Neural progenitor cell (in vitro differentiated cells): ENCODE results near the gene CACNA2D4.

Experiments
- EZH2 ChIP-seq: fragments of 200-600 bp; sonication (generic); IDR thresholded peaks from 2 replicates; pipeline ENCODE4 v1.6.1; 2017; ENCODE audit warnings: antibody characterized with exemption, mild to moderate bottlenecking, moderate library complexity
- TF ChIP-seq, protein P1 (sequence below): fragments of 200-600 bp; sonication (generic); IDR thresholded peaks from 2 replicates; pipeline ENCODE4 v1.5.1; 2017; ENCODE audit warnings: antibody characterized with exemption, mild to moderate bottlenecking

DNA sequence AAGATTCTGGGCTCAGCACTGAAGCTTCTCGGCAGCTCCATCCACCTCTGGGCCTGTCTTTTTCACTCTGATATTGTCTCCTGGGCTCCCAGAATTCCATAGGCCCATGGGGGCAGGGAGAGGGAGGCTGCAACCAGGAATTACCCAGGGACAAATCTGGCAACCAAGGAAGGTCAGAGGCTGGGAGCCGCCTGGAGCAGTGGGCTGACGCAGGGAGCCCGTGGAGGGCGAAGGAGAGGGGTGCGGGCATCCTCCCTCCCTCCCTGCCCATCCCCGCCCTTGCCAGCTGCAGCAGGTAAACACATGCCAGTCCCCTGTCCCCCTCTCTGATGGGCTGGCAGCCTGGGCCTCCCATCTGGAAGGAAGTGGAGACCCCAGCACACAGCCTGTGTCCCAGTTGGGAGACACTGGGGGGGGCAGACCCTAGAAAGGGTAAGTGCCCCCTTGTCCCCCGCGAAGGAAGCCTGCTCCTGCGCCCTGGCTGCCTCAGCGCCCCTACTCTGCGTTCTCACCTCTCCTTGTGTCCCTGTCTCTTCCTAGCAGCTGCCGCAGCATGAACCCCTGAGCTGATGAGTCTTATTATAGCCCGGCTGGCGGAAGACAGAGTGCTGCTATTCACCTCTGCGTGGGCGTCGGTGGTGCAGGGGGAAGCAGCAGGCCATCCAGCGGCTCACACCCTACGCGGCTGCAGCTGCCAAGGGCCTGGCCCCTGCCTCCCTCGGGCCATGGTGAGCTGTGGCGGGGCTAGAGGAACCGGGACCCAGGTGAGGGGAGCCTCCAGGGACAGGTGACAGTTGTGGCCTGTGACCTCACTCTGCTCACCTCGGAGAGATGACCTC is 91.4 kb downstream of the CACNA2D4 start:
- TF ChIP-seq, protein P1, sequence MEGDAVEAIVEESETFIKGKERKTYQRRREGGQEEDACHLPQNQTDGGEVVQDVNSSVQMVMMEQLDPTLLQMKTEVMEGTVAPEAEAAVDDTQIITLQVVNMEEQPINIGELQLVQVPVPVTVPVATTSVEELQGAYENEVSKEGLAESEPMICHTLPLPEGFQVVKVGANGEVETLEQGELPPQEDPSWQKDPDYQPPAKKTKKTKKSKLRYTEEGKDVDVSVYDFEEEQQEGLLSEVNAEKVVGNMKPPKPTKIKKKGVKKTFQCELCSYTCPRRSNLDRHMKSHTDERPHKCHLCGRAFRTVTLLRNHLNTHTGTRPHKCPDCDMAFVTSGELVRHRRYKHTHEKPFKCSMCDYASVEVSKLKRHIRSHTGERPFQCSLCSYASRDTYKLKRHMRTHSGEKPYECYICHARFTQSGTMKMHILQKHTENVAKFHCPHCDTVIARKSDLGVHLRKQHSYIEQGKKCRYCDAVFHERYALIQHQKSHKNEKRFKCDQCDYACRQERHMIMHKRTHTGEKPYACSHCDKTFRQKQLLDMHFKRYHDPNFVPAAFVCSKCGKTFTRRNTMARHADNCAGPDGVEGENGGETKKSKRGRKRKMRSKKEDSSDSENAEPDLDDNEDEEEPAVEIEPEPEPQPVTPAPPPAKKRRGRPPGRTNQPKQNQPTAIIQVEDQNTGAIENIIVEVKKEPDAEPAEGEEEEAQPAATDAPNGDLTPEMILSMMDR: no peak
- no peak for TF ChIP-seq EZH2
